G401 (cell line): Measurements from ENCODE around the gene TUBA4A. TPM values are rescaled to one million over a fixed set of nuclear protein-coding genes. Genes with fewer than 3 reads are reported as not detected.

Experiments
- DNase-seq: peaks from one replicate; pipeline ENCODE4 v3.0.0-alpha.2; 2015; ENCODE audit warnings: low spot score
- in situ Hi-C: cut with HindIII; loops from 2 replicates; pipeline ENCODE4 v1.10.0; 2016; ENCODE audit warnings: low sequenced_read_pairs, mixed read lengths
- total RNA-seq: library from RNA; depleted of rRNA; stranded (reverse); fragments of >200 nt; shearing (Covaris generic); gene quantifications from 2 replicates; pipeline ENCODE4 v1.2.3, GENCODE V29; 2014; rRNA removed

Gene TUBA4A
- 0.68 and 5.0 TPM in 2 replicates for total RNA-seq

- in situ Hi-C loops: no loop called here
Observed at GRCh38 chr2:219253753-219254589, at the start of gene TUBA4A. Gene TUBA4A (minus strand): TSS chr2:219253918. CDS start chr2:219253858, 60 bp downstream.

GRCh38 chr2:219302412-219302968, 48.8 kb upstream of the TUBA4A start:
- in situ Hi-C loops: no loop called here

More at GRCh38 chr2:219253753-219254589, at the start of gene TUBA4A:
- DNase-seq: peak; percentile 91

GRCh38 chr2:219300022-219300421, 46.3 kb upstream of the TUBA4A start:
- DNase-seq: no peak
- in situ Hi-C loops: no loop called here

More at GRCh38 chr2:219302412-219302968, 48.8 kb upstream of the TUBA4A start:
- no peak for DNase-seq

- in situ Hi-C loops: no loop called here
- no peak for DNase-seq
Observed at GRCh38 chr2:219299372-219299760, 45.6 kb upstream of the TUBA4A start.

- in situ Hi-C loops: no loop called here
- DNase-seq: peak; percentile 87
Observed at GRCh38 chr2:219298759-219299371, 45.1 kb upstream of the TUBA4A start.

GRCh38 chr2:219297766-219298456, 44.2 kb upstream of the TUBA4A start:
- DNase-seq: no peak
- in situ Hi-C loops: no loop called here

GRCh38 chr2:219296631-219297391, 43.1 kb upstream of the TUBA4A start:
- in situ Hi-C loops: no loop called here
- DNase-seq: no peak

- DNase-seq: no peak
- in situ Hi-C loops: no loop called here
Observed at GRCh38 chr2:219296142-219296541, 42.4 kb upstream of the TUBA4A start.

GRCh38 chr2:219294356-219295351, 40.9 kb upstream of the TUBA4A start:
- in situ Hi-C loops: no loop called here
- DNase-seq: peak; percentile 86

GRCh38 chr2:219293736-219294231, 40.1 kb upstream of the TUBA4A start:
- no peak for DNase-seq
- in situ Hi-C loops: no loop called here

GRCh38 chr2:219292616-219293015, 38.9 kb upstream of the TUBA4A start:
- DNase-seq: no peak
- in situ Hi-C loops: no loop called here

- in situ Hi-C loops: no loop called here
- DNase-seq: no peak
Observed at GRCh38 chr2:219291910-219292490, 38.3 kb upstream of the TUBA4A start.

- DNase-seq: no peak
- in situ Hi-C loops: no loop called here
Observed at GRCh38 chr2:219291394-219291793, 37.7 kb upstream of the TUBA4A start.

- in situ Hi-C loops: no loop called here
- DNase-seq: no peak
Observed at GRCh38 chr2:219290381-219291171, 36.9 kb upstream of the TUBA4A start.

GRCh38 chr2:219289537-219290361, 36.0 kb upstream of the TUBA4A start:
- no peak for DNase-seq
- in situ Hi-C loops: no loop called here

- DNase-seq: no peak
- in situ Hi-C loops: no loop called here
Observed at GRCh38 chr2:219289195-219289536, 35.4 kb upstream of the TUBA4A start.
